ENCODE data around the gene ISG20L2. TPM values are rescaled to one million over a fixed set of nuclear protein-coding genes. Genes with fewer than 3 reads are reported as not detected.
A peak's percentile ranks its signal among the peaks of the same experiment; 100 is the strongest.

The ISG20L2 gene
- total RNA-seq, 1 donor from 2014 or later, result 32.6 TPM

GRCh38 chr1:156692925-156693847 is 35.4 kb downstream of the ISG20L2 start:
- peaks cover 38% of the 10 kb centered on the region for H3K27me3 Mint-ChIP-seq (ENCODE audit: unreplicated experiment)
- H3K9me3 Mint-ChIP-seq (ENCODE audit: unreplicated experiment), result peaks cover 5% of the 10 kb centered on the region
- H3K4me3 Mint-ChIP-seq (ENCODE audit: unreplicated experiment), result peak overlapping the region; percentile 71
- peak; percentile 44 for DNase-seq
- TF ChIP-seq CTCF (IDR thresholded peaks at IDR 0.05; ENCODE audit: partially characterized antibody, unreplicated experiment), result no peak
- no peak overlapping the region for H3K27ac Mint-ChIP-seq (ENCODE audit: unreplicated experiment)
- H3K36me3 Mint-ChIP-seq (ENCODE audit: unreplicated experiment), result no peaks in the 10 kb centered on the region
- peaks cover 15% of the 10 kb centered on the region for H3K4me1 Mint-ChIP-seq (ENCODE audit: low read depth, unreplicated experiment)

GRCh38 chr1:156692441-156692924 is 36.1 kb downstream of the ISG20L2 start:
- no peak overlapping the region for H3K27ac Mint-ChIP-seq (ENCODE audit: unreplicated experiment)
- peaks cover 15% of the 10 kb centered on the region for H3K4me1 Mint-ChIP-seq (ENCODE audit: low read depth, unreplicated experiment)
- peaks cover 33% of the 10 kb centered on the region for H3K27me3 Mint-ChIP-seq (ENCODE audit: unreplicated experiment)
- peak overlapping the region; percentile 0 for H3K4me3 Mint-ChIP-seq (ENCODE audit: unreplicated experiment)
- DNase-seq, result no peak
- no peak for TF ChIP-seq CTCF (IDR thresholded peaks at IDR 0.05; ENCODE audit: partially characterized antibody, unreplicated experiment)
- peaks cover 5% of the 10 kb centered on the region for H3K9me3 Mint-ChIP-seq (ENCODE audit: unreplicated experiment)
- H3K36me3 Mint-ChIP-seq (ENCODE audit: unreplicated experiment), result no peaks in the 10 kb centered on the region

- Mint-ChIP-seq H3K27me3 (ENCODE audit: unreplicated experiment) (peaks cover 32% of the 10 kb centered on the region), H3K27ac (ENCODE audit: unreplicated experiment) (no peak overlapping the region), H3K4me3 (ENCODE audit: unreplicated experiment) (peak overlapping the region; percentile 0), H3K36me3 (ENCODE audit: unreplicated experiment) (no peaks in the 10 kb centered on the region), H3K9me3 (ENCODE audit: unreplicated experiment) (peaks cover 5% of the 10 kb centered on the region), H3K4me1 (ENCODE audit: low read depth, unreplicated experiment) (peaks cover 15% of the 10 kb centered on the region)
- no peak for TF ChIP-seq CTCF (IDR thresholded peaks at IDR 0.05; ENCODE audit: partially characterized antibody, unreplicated experiment)
- peak; percentile 50 for DNase-seq
Observed at GRCh38 chr1:156691665-156692440, 36.7 kb downstream of the ISG20L2 start.

- H3K4me3 Mint-ChIP-seq (ENCODE audit: unreplicated experiment), result no peak overlapping the region
- H3K27ac Mint-ChIP-seq (ENCODE audit: unreplicated experiment), result no peak overlapping the region
- H3K4me1 Mint-ChIP-seq (ENCODE audit: low read depth, unreplicated experiment), result peaks cover 15% of the 10 kb centered on the region
- no peak for DNase-seq
- H3K36me3 Mint-ChIP-seq (ENCODE audit: unreplicated experiment), result no peaks in the 10 kb centered on the region
- H3K27me3 Mint-ChIP-seq (ENCODE audit: unreplicated experiment), result peaks cover 32% of the 10 kb centered on the region
- H3K9me3 Mint-ChIP-seq (ENCODE audit: unreplicated experiment), result peaks cover 5% of the 10 kb centered on the region
- no peak for TF ChIP-seq CTCF (IDR thresholded peaks at IDR 0.05; ENCODE audit: partially characterized antibody, unreplicated experiment)
Observed at GRCh38 chr1:156691191-156691590, 37.4 kb downstream of the ISG20L2 start.
